ENCODE results near the gene WWOX. TPM values are rescaled to one million over a fixed set of nuclear protein-coding genes. Genes with fewer than 3 reads are reported as not detected.

Gene WWOX
- total and polyA plus RNA-seq, 2 donors (not counting 1 experiment from before 2014, with no cell fraction given): 10.5 to 42.3 TPM

DNA sequence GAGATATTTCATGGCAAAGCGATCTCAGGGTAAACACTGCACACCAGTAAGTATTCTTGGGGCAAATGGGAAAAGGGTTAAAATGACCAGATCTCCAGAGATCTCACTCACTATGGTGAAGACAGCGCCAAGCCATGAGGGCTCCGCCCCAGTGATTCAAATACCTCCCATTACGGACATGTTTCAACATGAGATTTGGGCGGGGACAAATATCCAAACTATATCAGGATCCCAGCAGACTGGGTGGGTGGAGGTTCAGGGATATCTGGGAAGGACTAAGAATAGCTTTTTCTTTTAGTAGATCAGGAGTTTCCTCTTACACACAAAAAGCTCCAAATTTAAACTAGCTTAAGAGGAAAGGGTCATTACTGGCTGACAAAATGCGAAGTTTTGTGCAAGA, 181.7 kb downstream of the WWOX start:
- Mint-ChIP-seq H3K4me1 (no peaks in the 10 kb centered on the region), H3K27ac (no peak overlapping the region), H3K27me3 (no peaks in the 10 kb centered on the region), H3K4me3 (no peak overlapping the region), H3K9me3 (ENCODE audit: insufficient read depth) (no peaks in the 10 kb centered on the region)
- H3K4me2 ChIP-seq (replicated peaks; ENCODE audit: low read depth, low read length, poor library complexity, severe bottlenecking): no peak overlapping the region
- no peaks in the 10 kb centered on the region for H3K27me3 ChIP-seq (replicated peaks in 1 of 4; ENCODE audit: control extremely low read depth in 1 of 4, control insufficient read depth in 3 of 4, insufficient read depth in 4 of 4, low read length in 3 of 4)
- ATAC-seq (ENCODE audit: low read depth) (no peak), DNase-seq (no peak)
- H3K9me3 ChIP-seq (ENCODE audit: control extremely low read depth in 1 of 3, control insufficient read depth in 2 of 3, insufficient read depth in 1 of 3, low read length in 2 of 3): no peaks in the 10 kb centered on the region
- intact Hi-C loops (cut with micrococcal nuclease): no loop called here
- TF ChIP-seq, protein P1, sequence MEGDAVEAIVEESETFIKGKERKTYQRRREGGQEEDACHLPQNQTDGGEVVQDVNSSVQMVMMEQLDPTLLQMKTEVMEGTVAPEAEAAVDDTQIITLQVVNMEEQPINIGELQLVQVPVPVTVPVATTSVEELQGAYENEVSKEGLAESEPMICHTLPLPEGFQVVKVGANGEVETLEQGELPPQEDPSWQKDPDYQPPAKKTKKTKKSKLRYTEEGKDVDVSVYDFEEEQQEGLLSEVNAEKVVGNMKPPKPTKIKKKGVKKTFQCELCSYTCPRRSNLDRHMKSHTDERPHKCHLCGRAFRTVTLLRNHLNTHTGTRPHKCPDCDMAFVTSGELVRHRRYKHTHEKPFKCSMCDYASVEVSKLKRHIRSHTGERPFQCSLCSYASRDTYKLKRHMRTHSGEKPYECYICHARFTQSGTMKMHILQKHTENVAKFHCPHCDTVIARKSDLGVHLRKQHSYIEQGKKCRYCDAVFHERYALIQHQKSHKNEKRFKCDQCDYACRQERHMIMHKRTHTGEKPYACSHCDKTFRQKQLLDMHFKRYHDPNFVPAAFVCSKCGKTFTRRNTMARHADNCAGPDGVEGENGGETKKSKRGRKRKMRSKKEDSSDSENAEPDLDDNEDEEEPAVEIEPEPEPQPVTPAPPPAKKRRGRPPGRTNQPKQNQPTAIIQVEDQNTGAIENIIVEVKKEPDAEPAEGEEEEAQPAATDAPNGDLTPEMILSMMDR (IDR thresholded peaks at IDR 0.05): no peak
- no peak for TF ChIP-seq EZH2 (IDR thresholded peaks at IDR 0.05; ENCODE audit: borderline replicate concordance, insufficient read depth, low read depth, low read length, poor library complexity, severe bottlenecking)
- 100% methylated on average over 1 of the region's 6 CpGs for WGBS (ENCODE audit: insufficient coverage)
- no peak overlapping the region for H3K4me3 ChIP-seq (ENCODE audit: control extremely low read depth in 1 of 5, extremely low read depth in 1 of 5, insufficient read depth in 1 of 5, low read depth in 2 of 5, low read length in 4 of 5)
- no peak overlapping the region for H3K9ac ChIP-seq (ENCODE audit: low read length)
- no peaks in the 10 kb centered on the region for H3K36me3 ChIP-seq (replicated peaks in 1 of 2; ENCODE audit: control extremely low read depth in 1 of 2, control insufficient read depth in 1 of 2, extremely low read depth in 1 of 2, insufficient read depth in 2 of 2, low read length in 1 of 2)
- H3K4me1 ChIP-seq (ENCODE audit: control insufficient read depth in 2 of 2, insufficient read depth in 2 of 2, low read length in 2 of 2): no peaks in the 10 kb centered on the region
- no peak overlapping the region for H2AFZ ChIP-seq (ENCODE audit: insufficient read depth, low read depth, low read length, poor library complexity, severe bottlenecking)
- POLR2A ChIA-PET: no interaction called here
- no peaks in the 10 kb centered on the region for H4K20me1 ChIP-seq (ENCODE audit: control insufficient read depth, insufficient read depth, low read length, poor library complexity, severe bottlenecking)
- no peak overlapping the region for H3K27ac ChIP-seq (ENCODE audit: low read length in 2 of 2)
- CTCF ChIA-PET: no interaction called here
- H3K79me2 ChIP-seq (ENCODE audit: control insufficient read depth, insufficient read depth, low read length): no peaks in the 10 kb centered on the region

DNA sequence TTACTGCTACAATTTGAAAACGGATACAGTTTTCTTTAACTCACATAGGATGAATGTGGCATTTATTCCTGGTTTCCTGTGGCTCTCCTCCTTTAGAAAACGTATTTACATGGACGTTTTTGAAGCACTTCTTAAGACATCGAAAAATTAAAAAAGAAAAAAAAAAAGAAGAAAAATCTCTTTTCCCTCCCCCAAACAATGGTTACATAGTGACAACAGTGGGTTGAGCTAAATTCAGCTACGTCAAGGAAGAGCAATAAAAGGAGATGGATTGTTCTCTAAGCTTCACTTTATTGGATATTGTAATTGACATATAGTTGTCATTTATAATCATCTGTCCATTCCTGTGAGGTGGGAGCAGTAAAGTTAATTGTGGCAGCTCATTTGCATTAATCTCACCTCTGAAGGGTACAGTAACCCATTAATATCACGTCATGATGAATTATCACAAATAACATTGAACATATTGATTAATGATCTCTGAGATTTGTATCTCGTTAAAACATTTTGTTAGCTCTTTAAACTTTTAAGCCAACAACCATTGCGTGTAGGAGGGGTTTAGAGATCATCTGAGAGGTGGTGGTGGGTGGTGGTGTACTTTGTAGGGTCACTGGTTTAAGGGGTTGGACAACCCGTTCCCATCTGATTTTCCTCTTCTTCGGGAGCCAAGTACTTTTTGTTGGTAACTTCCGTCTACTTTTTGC, 184.2 kb downstream of the WWOX start:
- Histone ChIP-seq H3K4me2 (replicated peaks; ENCODE audit: low read depth, low read length, poor library complexity, severe bottlenecking) (no peak overlapping the region), H3K36me3 (replicated peaks in 1 of 2; ENCODE audit: control extremely low read depth in 1 of 2, control insufficient read depth in 1 of 2, extremely low read depth in 1 of 2, insufficient read depth in 2 of 2, low read length in 1 of 2) (no peaks in the 10 kb centered on the region), H3K79me2 (ENCODE audit: control insufficient read depth, insufficient read depth, low read length) (no peaks in the 10 kb centered on the region), H2AFZ (ENCODE audit: insufficient read depth, low read depth, low read length, poor library complexity, severe bottlenecking) (no peak overlapping the region), H3K9ac (ENCODE audit: low read length) (no peak overlapping the region), H3K4me3 (ENCODE audit: control extremely low read depth in 1 of 5, extremely low read depth in 1 of 5, insufficient read depth in 1 of 5, low read depth in 2 of 5, low read length in 4 of 5) (no peak overlapping the region), H3K27me3 (replicated peaks in 1 of 4; ENCODE audit: control extremely low read depth in 1 of 4, control insufficient read depth in 3 of 4, insufficient read depth in 4 of 4, low read length in 3 of 4) (no peaks in the 10 kb centered on the region), H4K20me1 (ENCODE audit: control insufficient read depth, insufficient read depth, low read length, poor library complexity, severe bottlenecking) (no peaks in the 10 kb centered on the region), H3K27ac (ENCODE audit: low read length in 2 of 2) (no peak overlapping the region), H3K9me3 (ENCODE audit: control extremely low read depth in 1 of 3, control insufficient read depth in 2 of 3, insufficient read depth in 1 of 3, low read length in 2 of 3) (no peaks in the 10 kb centered on the region), H3K4me1 (ENCODE audit: control insufficient read depth in 2 of 2, insufficient read depth in 2 of 2, low read length in 2 of 2) (no peaks in the 10 kb centered on the region)
- Mint-ChIP-seq H3K9me3 (ENCODE audit: insufficient read depth) (no peaks in the 10 kb centered on the region), H3K4me1 (no peaks in the 10 kb centered on the region), H3K27ac (no peak overlapping the region), H3K27me3 (no peaks in the 10 kb centered on the region), H3K4me3 (no peak overlapping the region)
- 100% methylated on average over 1 of the region's 11 CpGs for WGBS (ENCODE audit: insufficient coverage)
- ATAC-seq (ENCODE audit: low read depth): no peak
- no peak for DNase-seq
- no peak for TF ChIP-seq EZH2 (IDR thresholded peaks at IDR 0.05; ENCODE audit: borderline replicate concordance, insufficient read depth, low read depth, low read length, poor library complexity, severe bottlenecking)
- TF ChIP-seq, protein P1 (IDR thresholded peaks at IDR 0.05): no peak
- intact Hi-C loops (cut with micrococcal nuclease): no loop called here
- CTCF ChIA-PET: no interaction called here
- POLR2A ChIA-PET: no interaction called here
